Panc1 (cell line): Measurements from ENCODE around the gene ASF1B. TPM values are rescaled to one million over a fixed set of nuclear protein-coding genes. Genes with fewer than 3 reads are reported as not detected.

Source experiments
- ATAC-seq: fragments of 200-7000 bp; cut with Tn5 transposase; 2 replicates; pipeline ENCODE4 v1.9.1; 2020; ENCODE audit warnings: mild to moderate bottlenecking, moderate library complexity
- BruUV-seq: library from RNA; stranded (reverse); fragments of 400-500 nt; replicated peaks from 2 replicates; lab custom pipeline; 2021; lab: Mats Ljungman, UMichigan
- CTCF ChIA-PET: fragments of 300-600 bp; sonication (Branson Sonifier 250); formaldehyde crosslinking; loops from one replicate; lab custom pipeline; 2022; ENCODE audit warnings: antibody characterized with exemption; lab: Charles Lee
- POLR2A ChIA-PET: fragments of 300-600 bp; sonication (Branson Sonifier 250); formaldehyde crosslinking; loops from one replicate; lab custom pipeline; 2022; ENCODE audit warnings: antibody characterized with exemption; lab: Charles Lee
- DNase-seq: peaks from one replicate; pipeline ENCODE4 v3.0.0-alpha.2; 2010; ENCODE audit warnings: low read depth, low spot score
- H3K27ac ChIP-seq: 2 replicates; pipeline ENCODE4 v1.5.1; 2011; ENCODE audit warnings: mild to moderate bottlenecking, low read length, inconsistent platforms
- H3K27me3 ChIP-seq: fragments of 200-500 bp; sonication (Bioruptor generic); 2 replicates; pipeline ENCODE4 v1.6.0; 2014; ENCODE audit warnings: low read length, inconsistent platforms; ENCODE audit not compliant: control insufficient read depth, insufficient read depth
- H3K36me3 ChIP-seq: fragments of 200-500 bp; sonication (Bioruptor generic); 2 replicates; pipeline ENCODE4 v1.5.1; 2014; ENCODE audit warnings: inconsistent platforms, mild to moderate bottlenecking, low read length, moderate library complexity; ENCODE audit not compliant: control insufficient read depth, insufficient read depth
- H3K4me1 ChIP-seq: 2 replicates; pipeline ENCODE4 v1.5.1; 2011; ENCODE audit warnings: inconsistent platforms, mild to moderate bottlenecking, low read length, moderate library complexity; ENCODE audit not compliant: control insufficient read depth, insufficient read depth
- H3K4me3 ChIP-seq, 2 experiments: 2 replicates each; pipeline ENCODE4 v1.5.1; 2011 to 2012; ENCODE audit warnings: low read depth in 2 of 2, low read length in 2 of 2, mild to moderate bottlenecking in 2 of 2, inconsistent platforms in 1 of 2, moderate library complexity in 1 of 2
- H3K9me3 ChIP-seq: fragments of 200-500 bp; sonication (Bioruptor generic); 2 replicates; pipeline ENCODE4 v1.5.1; 2014; ENCODE audit warnings: low read depth, mild to moderate bottlenecking, inconsistent platforms, low read length, moderate library complexity; ENCODE audit not compliant: control insufficient read depth, insufficient read depth
- POLR2AphosphoS5 ChIP-seq: IDR thresholded peaks from 2 replicates; pipeline ENCODE4 v1.6.1; 2012; ENCODE audit warnings: mild to moderate bottlenecking, low read depth, low read length, moderate library complexity
- SIN3A ChIP-seq: IDR thresholded peaks from 2 replicates; pipeline ENCODE4 v1.6.1; 2012; ENCODE audit warnings: low read depth, mild to moderate bottlenecking, low read length, moderate library complexity, borderline replicate concordance; ENCODE audit not compliant: insufficient read depth
- TCF7L2 ChIP-seq: IDR thresholded peaks from 2 replicates; pipeline ENCODE4 v1.6.1; 2011; ENCODE audit warnings: mild to moderate bottlenecking, low read depth, low read length, inconsistent platforms
- in situ Hi-C: cut with HindIII; loops from 2 replicates; pipeline ENCODE4 v1.10.0; 2016; ENCODE audit warnings: low sequenced_read_pairs, low pct_unique_long_range_greater_than_20kb
- intact Hi-C: fragments of 100-400 bp; cut with micrococcal nuclease; formaldehyde crosslinking; loops from one replicate; pipeline ENCODE4 v1.10.0; 2022; ENCODE audit not compliant: unreplicated experiment
- total RNA-seq: library from RNA; stranded (reverse); gene quantifications from one replicate; pipeline ENCODE4 v1.2.1, GENCODE V29; 2021; ENCODE audit not compliant: unreplicated experiment
- TF ChIP-seq, protein P1 (sequence below), 2 experiments: IDR thresholded peaks; 2 replicates each; pipeline ENCODE4 v1.6.1; 2011 to 2012; ENCODE audit warnings: low read depth in 2 of 2, control low read depth in 1 of 2, low read length in 1 of 2, mild to moderate bottlenecking in 1 of 2, moderate library complexity in 1 of 2; ENCODE audit not compliant: insufficient read depth in 1 of 2
- TF ChIP-seq, protein P2 (sequence below): fragments of 450-650 bp; IDR thresholded peaks from 2 replicates; pipeline ENCODE4 v1.5.1; 2017; ENCODE audit warnings: mild to moderate bottlenecking

ASF1B gene
- total RNA-seq, 1 experiment from 2014 or later, result 35.4 TPM

DNA sequence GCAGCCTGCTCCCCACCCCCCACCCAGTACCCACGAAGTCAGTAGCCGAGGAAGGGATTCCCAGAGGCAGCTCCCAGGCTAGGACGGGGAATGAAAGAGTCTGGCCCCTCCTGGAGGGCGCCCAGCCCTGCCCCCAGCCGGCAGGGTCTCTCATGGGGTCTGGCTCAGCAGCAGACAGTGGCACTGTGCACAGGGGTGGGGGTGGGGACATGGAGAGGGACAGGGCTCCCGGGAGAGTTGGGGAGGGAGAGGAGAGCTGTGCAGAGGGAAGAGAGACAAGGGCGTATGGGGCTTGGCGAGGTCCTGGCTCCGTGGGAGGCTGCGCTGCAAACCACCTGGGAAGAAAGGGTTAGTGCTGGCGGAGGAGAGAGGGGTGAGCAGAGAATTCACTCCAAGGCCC, 27.7 kb upstream of the ASF1B start:
- in situ Hi-C loops, result no loop called here
- BruUV-seq, result no TSS peak
- H3K4me1 ChIP-seq, result no peaks in the 10 kb centered on the region; the same call in 1 of the 2 replicates
- no peaks in the 10 kb centered on the region for H3K36me3 ChIP-seq
- H3K27me3 ChIP-seq, result no peaks in the 10 kb centered on the region
- ChIA-PET CTCF (no interaction called here), POLR2A (no interaction called here)
- no peak for ATAC-seq
- no peak for DNase-seq
- intact Hi-C loops, result no loop called here
- H3K4me3 ChIP-seq, result no peak overlapping the region
- TF ChIP-seq POLR2AphosphoS5 (no peak), SIN3A (no peak), TCF7L2 (no peak)
- TF ChIP-seq, protein P1, sequence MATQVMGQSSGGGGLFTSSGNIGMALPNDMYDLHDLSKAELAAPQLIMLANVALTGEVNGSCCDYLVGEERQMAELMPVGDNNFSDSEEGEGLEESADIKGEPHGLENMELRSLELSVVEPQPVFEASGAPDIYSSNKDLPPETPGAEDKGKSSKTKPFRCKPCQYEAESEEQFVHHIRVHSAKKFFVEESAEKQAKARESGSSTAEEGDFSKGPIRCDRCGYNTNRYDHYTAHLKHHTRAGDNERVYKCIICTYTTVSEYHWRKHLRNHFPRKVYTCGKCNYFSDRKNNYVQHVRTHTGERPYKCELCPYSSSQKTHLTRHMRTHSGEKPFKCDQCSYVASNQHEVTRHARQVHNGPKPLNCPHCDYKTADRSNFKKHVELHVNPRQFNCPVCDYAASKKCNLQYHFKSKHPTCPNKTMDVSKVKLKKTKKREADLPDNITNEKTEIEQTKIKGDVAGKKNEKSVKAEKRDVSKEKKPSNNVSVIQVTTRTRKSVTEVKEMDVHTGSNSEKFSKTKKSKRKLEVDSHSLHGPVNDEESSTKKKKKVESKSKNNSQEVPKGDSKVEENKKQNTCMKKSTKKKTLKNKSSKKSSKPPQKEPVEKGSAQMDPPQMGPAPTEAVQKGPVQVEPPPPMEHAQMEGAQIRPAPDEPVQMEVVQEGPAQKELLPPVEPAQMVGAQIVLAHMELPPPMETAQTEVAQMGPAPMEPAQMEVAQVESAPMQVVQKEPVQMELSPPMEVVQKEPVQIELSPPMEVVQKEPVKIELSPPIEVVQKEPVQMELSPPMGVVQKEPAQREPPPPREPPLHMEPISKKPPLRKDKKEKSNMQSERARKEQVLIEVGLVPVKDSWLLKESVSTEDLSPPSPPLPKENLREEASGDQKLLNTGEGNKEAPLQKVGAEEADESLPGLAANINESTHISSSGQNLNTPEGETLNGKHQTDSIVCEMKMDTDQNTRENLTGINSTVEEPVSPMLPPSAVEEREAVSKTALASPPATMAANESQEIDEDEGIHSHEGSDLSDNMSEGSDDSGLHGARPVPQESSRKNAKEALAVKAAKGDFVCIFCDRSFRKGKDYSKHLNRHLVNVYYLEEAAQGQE (IDR thresholded peaks at IDR 0.05; ENCODE audit: insufficient read depth in 1 of 2, low read depth in 2 of 2, low read length in 1 of 2), result no peak
- TF ChIP-seq, protein P2, sequence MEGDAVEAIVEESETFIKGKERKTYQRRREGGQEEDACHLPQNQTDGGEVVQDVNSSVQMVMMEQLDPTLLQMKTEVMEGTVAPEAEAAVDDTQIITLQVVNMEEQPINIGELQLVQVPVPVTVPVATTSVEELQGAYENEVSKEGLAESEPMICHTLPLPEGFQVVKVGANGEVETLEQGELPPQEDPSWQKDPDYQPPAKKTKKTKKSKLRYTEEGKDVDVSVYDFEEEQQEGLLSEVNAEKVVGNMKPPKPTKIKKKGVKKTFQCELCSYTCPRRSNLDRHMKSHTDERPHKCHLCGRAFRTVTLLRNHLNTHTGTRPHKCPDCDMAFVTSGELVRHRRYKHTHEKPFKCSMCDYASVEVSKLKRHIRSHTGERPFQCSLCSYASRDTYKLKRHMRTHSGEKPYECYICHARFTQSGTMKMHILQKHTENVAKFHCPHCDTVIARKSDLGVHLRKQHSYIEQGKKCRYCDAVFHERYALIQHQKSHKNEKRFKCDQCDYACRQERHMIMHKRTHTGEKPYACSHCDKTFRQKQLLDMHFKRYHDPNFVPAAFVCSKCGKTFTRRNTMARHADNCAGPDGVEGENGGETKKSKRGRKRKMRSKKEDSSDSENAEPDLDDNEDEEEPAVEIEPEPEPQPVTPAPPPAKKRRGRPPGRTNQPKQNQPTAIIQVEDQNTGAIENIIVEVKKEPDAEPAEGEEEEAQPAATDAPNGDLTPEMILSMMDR, result no peak
- H3K9me3 ChIP-seq, result no peaks in the 10 kb centered on the region
- H3K27ac ChIP-seq, result no peak overlapping the region

DNA sequence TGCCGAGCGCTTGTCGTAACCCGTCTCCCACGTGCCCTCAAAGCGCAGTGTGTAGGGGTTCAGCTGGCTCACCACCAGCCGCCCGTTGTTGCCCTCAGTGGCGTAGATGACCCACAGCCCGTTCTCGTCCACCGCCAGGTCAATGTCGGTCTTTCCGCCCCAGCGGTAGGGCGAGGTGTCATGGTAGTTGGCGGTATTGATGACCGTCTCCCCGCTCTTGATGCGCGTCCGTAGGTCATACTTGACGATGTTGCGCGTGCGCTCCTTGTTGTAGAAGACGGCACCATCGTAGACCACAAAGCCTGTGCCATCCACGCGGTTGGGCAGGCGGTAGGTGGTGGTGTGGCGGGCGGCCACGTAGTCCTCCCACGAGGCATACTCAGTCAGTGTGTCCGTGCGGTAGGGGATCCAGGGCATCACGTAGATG, 26.5 kb upstream of the ASF1B start:
- no peak for TF ChIP-seq SIN3A
- TF ChIP-seq, protein P2, result no peak
- no peak for TF ChIP-seq TCF7L2
- TF ChIP-seq, protein P1 (IDR thresholded peaks at IDR 0.05; ENCODE audit: insufficient read depth in 1 of 2, low read depth in 2 of 2, low read length in 1 of 2), result no peak
- TF ChIP-seq POLR2AphosphoS5, result no peak
- intact Hi-C loops (no loop called here), in situ Hi-C loops (no loop called here)
- no peak overlapping the region for H3K27ac ChIP-seq
- no peaks in the 10 kb centered on the region for H3K9me3 ChIP-seq
- H3K4me3 ChIP-seq, result no peak overlapping the region
- DNase-seq (no peak), ATAC-seq (no peak)
- BruUV-seq, result no TSS peak
- H3K36me3 ChIP-seq, result no peaks in the 10 kb centered on the region; the same call in 1 of the 2 replicates
- ChIA-PET POLR2A (no interaction called here), CTCF (no interaction called here)
- H3K27me3 ChIP-seq, result no peaks in the 10 kb centered on the region
- no peaks in the 10 kb centered on the region; the same call in 1 of the 2 replicates for H3K4me1 ChIP-seq
